Measurements from ENCODE around the gene FATE1. TPM values are rescaled to one million over a fixed set of nuclear protein-coding genes. Genes with fewer than 3 reads are reported as not detected.

Gene FATE1
- total and polyA plus RNA-seq, 2 of the 8 experiments (the other 6 are each of a cell fraction or from before 2014, with no cell fraction given): 0.12 TPM; not detected in 1

- Histone ChIP-seq H2BK20ac (ENCODE audit: low read length) (no peak overlapping the region), H3K79me1 (ENCODE audit: low read depth, low read length) (no peaks in the 10 kb centered on the region), H3K56ac (replicated peaks; ENCODE audit: insufficient read length, low read depth, low read length) (no peak overlapping the region), H4K8ac (ENCODE audit: extremely low read depth, insufficient read depth, low read length) (no peak overlapping the region), H3K27ac (ENCODE audit: low read depth, low read length) (no peak overlapping the region), H4K91ac (replicated peaks; ENCODE audit: insufficient read length, low read length) (no peak overlapping the region), H2BK15ac (ENCODE audit: low read length) (no peak overlapping the region), H3K14ac (ENCODE audit: insufficient read length) (no peak overlapping the region), H2BK120ac (replicated peaks; ENCODE audit: low read depth, low read length) (no peak overlapping the region), H3K4me3 (ENCODE audit: extremely low read depth in 1 of 4, insufficient read depth in 2 of 4, low read depth in 3 of 4, low read length in 4 of 4) (no peak overlapping the region), H3K23me2 (ENCODE audit: low read depth, low read length) (no peaks in the 10 kb centered on the region), H3K9me3 (ENCODE audit: insufficient read depth in 2 of 2, low read depth in 1 of 2, low read length in 1 of 2) (no peaks in the 10 kb centered on the region), H3K9ac (replicated peaks in 1 of 4; ENCODE audit: extremely low read depth in 1 of 4, low read depth in 3 of 4, low read length in 3 of 4) (no peak overlapping the region), H3K36me3 (ENCODE audit: control insufficient read depth in 2 of 4, insufficient read depth in 4 of 4, low read length in 3 of 4) (no peaks in the 10 kb centered on the region), H3K18ac (ENCODE audit: extremely low read depth, low read length) (no peak overlapping the region), H2BK5ac (ENCODE audit: low read depth, low read length) (no peak overlapping the region), H3K4me2 (ENCODE audit: insufficient read depth in 1 of 2, low read depth in 2 of 2, low read length in 2 of 2) (no peak overlapping the region), H3K4ac (replicated peaks; ENCODE audit: insufficient read length, low read depth, low read length) (no peak overlapping the region), H2AFZ (ENCODE audit: low read length) (no peak overlapping the region), H3K79me2 (ENCODE audit: control insufficient read depth in 1 of 2, insufficient read depth in 2 of 2, low read length in 2 of 2) (no peaks in the 10 kb centered on the region), H2BK12ac (ENCODE audit: low read depth, low read length) (no peak overlapping the region), H2AK5ac (ENCODE audit: low read depth, low read length) (no peak overlapping the region), H4K5ac (ENCODE audit: insufficient read length, low read depth, low read length) (no peak overlapping the region), H4K20me1 (replicated peaks in 1 of 2; ENCODE audit: control insufficient read depth in 1 of 2, insufficient read depth in 2 of 2, low read length in 2 of 2) (no peaks in the 10 kb centered on the region), H3K4me1 (replicated peaks in 1 of 4; ENCODE audit: control insufficient read depth in 3 of 4, insufficient read depth in 4 of 4, low read length in 3 of 4) (no peaks in the 10 kb centered on the region), H3K23ac (ENCODE audit: insufficient read length) (no peak overlapping the region), H3K27me3 (replicated peaks in 1 of 4; ENCODE audit: control insufficient read depth in 3 of 4, extremely low read depth in 1 of 4, insufficient read depth in 3 of 4, low read length in 3 of 4) (no peaks in the 10 kb centered on the region)
- FAIRE-seq: no peak
- ChIA-PET POLR2A (ENCODE audit: partially characterized antibody) (no interaction called here), CTCF (ENCODE audit: partially characterized antibody) (no interaction called here)
- no peak for DNase-seq (ENCODE audit: low read depth in 1 of 2, low spot score in 2 of 2)
- TF ChIP-seq RAD21 (IDR thresholded peaks at IDR 0.05 in 1 of 2, conservative IDR thresholded peaks at IDR 0.05 in 1 of 2; ENCODE audit: low read depth in 2 of 2, low read length in 2 of 2): no peak
- TF ChIP-seq RBBP5 (IDR thresholded peaks at IDR 0.05; ENCODE audit: borderline replicate concordance, low read depth, low read length): no peak
- TF ChIP-seq RXRA (IDR thresholded peaks at IDR 0.05; ENCODE audit: insufficient read depth, low read depth, low read length): no peak
- no peak for TF ChIP-seq HDAC2 (IDR thresholded peaks at IDR 0.05; ENCODE audit: borderline replicate concordance in 1 of 2, low read depth in 2 of 2, low read length in 2 of 2)
Measured at GRCh38 chrX:151688695-151689094, 27.1 kb upstream of the FATE1 start.

Data from H1 (cell line).